ENCODE measurements around the gene DHCR7.

Gene DHCR7

DNA sequence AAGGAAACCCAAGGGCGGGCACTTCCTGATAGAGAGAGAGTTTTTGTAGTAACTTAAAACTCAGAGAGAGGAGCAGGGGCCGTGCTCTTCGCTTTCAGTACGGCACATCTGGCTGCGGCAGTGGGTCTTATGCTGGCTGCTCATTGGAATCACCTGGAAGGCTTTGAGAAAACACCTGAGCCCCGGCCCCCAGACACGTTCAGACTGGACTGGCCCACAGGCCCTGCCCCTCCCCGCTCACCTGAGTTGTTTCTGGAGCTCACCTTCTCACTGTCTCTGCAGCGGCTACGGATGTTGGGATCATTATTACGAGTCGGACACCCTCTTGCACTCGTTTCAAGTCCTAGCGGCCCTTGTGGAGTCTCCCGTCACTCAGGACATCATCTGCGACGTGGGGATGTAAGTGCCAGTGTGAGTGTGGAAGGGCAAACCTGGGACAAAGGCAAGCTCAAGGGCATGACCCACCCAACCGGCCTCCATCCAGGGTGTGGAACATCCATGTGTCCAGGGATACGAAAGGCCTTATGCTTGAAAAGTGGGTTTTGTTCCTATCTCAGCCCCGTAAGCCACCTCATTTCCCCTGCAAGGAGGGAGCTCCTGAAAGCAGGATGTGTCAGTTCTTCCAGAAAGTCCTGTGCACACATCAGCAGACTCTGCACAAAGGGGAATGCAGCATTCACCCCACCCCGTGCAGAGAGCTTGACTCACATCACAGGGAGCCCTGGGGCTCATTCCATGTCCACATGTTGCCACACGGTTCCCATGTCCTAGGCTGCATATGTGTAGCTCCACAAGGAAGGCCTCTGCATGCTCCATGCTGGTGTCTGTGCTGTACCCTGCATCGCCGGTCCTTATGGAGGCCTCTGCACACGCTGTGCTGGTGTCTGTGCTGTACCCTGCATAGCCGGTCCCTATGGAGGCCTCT, 10.2 kb upstream of the DHCR7 start:
- DNase-seq (ENCODE audit: low read depth in 2 of 2): no peak

- DNase-seq (ENCODE audit: low read depth in 2 of 2): no peak
Measured at GRCh38 chr11:71456831-71457230, 8.6 kb upstream of the DHCR7 start.

DNA sequence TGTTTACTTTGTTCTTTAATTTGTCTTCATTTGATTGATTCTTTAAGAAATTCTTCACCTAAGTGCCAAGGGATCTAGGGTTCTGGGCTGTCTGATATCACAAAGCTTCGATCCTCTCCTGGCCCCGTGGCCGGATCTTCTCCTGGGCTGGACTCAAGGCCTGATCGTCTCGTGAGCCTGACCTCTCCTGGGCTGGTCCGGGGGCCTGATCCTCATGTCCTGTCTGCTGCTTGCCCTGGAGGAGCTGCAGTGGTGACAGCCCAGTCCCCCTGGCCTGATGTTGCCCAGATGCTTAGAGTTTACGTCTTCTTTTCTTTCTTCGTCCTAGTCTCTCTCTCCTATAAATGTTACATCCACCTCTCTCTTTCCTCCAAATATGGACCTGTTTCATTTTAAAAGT, 8.1 kb upstream of the DHCR7 start:
- no peak for DNase-seq (ENCODE audit: low read depth in 2 of 2)

- DNase-seq (ENCODE audit: low read depth in 2 of 2): no peak
Measured at GRCh38 chr11:71454470-71455113, 6.4 kb upstream of the DHCR7 start.

DNA sequence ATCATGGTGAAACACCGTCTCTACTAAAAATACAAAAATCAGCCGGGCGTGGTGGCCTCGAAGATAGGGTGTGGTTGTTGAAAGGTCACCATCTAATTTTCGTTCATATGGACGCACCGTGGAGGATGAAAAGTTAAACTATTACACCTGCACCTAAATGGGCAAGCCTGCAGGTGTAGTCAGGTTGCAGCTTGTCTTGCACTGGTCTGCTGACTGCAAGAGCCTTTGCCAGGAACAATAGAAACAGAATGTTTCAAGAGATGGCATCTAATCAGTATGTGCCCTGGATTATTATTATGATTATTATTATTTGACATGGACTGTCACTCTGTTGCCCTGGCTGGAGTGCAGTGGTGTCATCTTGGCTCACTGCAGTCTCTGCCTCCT, 5.7 kb upstream of the DHCR7 start:
- DNase-seq (ENCODE audit: low read depth in 2 of 2): no peak

DNA sequence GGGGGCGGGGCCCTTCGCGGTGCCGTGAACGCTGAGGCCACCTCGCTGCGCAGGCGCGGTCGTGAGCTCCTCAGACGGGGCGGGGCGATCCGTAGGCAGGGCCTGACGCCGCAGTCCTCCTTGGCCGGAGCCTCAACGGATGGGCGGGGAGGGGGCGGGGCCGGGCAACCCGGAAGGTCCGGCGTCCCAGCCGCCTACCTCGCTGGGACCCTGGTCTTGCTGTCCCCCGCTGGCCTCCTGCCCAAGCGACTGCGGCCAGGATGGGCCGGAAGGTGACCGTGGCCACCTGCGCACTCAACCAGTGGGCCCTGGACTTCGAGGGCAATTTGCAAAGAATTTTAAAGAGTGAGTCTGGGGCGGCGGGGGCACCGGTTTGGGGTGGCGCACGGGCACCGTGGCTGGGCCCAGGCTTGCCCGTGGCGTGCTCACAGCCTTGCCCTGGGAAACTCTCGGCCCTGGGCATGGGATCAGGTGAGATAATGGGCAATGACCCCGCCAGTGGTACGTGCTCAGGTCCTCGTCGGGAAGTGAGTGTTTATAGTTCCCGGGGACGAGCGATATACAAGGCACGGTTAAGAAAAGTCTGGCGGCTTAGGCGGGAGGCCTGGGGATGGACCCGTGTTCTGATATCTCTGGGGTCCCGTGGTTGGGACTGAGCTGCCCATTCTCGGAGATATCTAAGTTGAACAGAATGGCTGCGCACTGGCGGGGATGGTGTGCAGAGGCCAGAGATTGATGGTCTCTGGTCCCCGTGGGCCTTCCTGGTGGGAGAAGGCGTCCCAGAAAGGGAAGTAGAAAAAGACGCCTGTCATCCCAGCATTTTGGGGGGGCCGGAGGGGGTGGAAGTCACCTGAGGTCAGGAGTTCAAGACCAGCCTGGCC, 5.1 kb upstream of the DHCR7 start, which contains the start of gene NADSYN1:
NADSYN1 (plus strand) TSS at position 167 of the 881 bp plus-strand sequence; CDS start at position 261, 94 bp downstream.
- DNase-seq (ENCODE audit: low read depth in 2 of 2): peak; percentile 93 to 96

- peak in 1 of 2 donors; percentile 17 for DNase-seq (ENCODE audit: low read depth in 2 of 2)
Measured at GRCh38 chr11:71452199-71453036, 4.2 kb upstream of the DHCR7 start.

DNA sequence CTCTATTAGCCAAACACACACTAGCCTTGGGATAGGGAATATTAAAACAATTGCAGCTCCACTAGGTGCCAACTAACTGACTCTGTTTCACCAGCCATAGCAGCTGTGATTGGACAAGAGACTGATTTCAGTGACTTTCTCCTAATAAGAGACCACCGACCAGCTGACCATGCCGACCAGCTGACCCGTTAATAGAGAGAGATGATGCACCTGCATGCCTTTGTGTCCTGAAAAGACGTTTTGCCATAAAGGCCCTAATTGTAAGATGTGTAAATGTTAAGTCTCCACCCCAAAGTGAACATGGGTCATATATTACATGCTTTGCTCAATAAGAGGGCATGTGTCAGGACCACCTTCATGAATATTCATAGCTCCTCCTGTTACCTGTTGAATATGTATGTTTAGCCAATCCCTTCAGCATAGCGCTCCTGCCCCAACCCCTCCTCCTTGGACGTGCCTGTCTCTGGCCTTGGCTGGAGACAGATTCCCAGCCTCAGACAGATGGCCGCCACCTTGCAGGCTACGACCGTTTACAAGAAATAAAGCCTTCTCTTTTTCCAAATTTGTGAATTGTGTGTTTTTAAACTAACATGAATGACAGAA, 3.5 kb upstream of the DHCR7 start:
- no peak for DNase-seq (ENCODE audit: low read depth in 2 of 2)

GRCh38 chr11:71450939-71451338, 2.7 kb upstream of the DHCR7 start:
- no peak for DNase-seq (ENCODE audit: low read depth in 2 of 2)

DNA sequence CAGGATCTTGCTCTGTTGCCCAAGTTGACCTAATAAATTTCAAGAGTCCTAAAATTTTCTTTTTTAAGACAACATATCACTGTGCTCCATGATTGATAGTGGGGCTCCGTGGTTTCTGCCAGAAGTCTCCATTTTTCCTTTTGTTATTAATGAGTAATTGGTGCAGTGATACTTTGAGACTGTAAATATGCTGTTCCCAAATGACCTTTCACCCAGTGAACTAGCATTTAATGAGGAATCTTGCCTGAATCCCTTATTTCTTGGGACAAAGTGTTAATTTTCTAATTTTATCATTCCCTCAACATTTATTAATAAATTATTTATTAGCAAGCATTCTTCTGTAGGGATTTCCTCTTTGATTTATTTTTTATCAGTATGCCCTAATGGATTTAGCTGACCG, 2.3 kb upstream of the DHCR7 start:
- DNase-seq (ENCODE audit: low read depth in 2 of 2): no peak

- DNase-seq (ENCODE audit: low read depth in 2 of 2): no peak
Measured at GRCh38 chr11:71449596-71449995, 1.4 kb upstream of the DHCR7 start.

- peak in 1 of 2 donors; percentile 17 for DNase-seq (ENCODE audit: low read depth in 2 of 2)
Measured at GRCh38 chr11:71447791-71448256, 369 bp downstream of the DHCR7 start.

GRCh38 chr11:71446942-71447688, 1.1 kb downstream of the DHCR7 start:
- DNase-seq (ENCODE audit: low read depth in 2 of 2): no peak

DNA sequence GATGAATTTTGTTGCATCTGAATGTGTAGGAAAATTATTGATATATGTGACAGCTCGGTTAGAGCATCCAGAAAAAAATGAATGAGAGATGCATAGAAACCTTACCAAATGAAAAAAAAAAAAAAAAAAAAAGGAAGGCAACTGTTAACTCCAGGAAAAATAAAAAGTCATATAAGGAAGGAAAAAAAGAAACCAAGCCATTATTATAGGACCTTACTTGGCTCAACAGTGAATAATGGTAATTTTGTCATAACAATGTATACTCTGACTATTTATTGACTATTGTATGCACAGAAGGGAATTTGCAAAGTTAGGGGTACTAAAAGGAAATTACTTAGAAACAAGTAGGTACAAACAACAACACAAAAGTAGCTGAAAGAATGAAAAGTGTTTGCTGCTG, 2.0 kb downstream of the DHCR7 start:
- DNase-seq (ENCODE audit: low read depth in 2 of 2): no peak

DNA sequence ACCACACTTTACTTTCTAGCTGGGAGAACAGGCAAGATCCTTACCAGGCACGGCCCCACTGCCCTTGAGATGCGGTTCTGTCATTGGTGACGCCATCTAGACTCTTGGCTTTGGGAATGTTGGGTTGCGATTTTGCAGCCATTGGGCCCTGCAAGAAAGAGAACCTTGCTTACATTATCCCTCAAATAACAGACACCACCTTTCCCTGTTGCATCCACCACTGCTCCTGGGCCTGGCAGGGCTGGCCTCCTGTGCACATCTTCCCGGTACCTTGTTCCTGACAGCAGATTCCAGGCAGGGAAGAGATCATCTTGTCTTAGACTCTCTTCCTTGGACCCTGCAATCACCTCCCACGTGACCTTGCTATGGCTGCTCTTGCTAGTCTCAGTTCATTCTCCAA, 3.4 kb downstream of the DHCR7 start:
- DNase-seq (ENCODE audit: low read depth in 2 of 2): no peak

DNA sequence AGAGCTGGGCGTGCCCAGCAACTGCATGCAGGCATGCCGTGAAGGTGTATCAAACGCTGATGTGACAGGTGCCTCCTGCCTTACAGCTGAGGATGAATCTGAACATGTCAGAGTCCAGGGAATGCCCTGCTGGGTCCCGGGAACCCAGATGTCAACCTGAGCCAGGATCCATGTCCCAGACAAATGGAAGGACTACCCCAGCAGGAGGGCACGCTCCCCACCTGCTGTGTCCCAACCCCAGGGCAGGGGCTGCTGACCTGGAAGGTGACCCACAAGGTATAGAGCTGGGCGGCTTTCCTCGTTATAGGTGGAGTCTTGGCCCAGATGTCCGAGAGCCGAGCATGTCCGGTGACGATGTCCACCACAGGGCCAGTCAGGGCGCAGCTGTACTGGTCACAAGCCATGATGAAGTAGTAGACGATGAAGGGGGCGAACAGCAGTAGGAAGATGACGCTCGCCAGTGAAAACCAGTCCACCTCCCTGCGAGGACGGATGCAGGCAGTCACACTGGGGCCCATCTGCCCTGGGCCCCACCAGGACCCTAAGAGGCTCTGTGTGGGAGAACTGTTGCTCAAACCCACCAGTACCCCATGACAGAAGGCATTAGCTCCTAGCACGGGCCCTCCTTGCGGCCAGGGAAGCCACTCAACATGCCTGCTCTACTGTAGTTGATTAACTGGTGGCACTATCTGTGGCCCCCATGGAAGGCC, 4.3 kb downstream of the DHCR7 start:
- no peak for DNase-seq (ENCODE audit: low read depth in 2 of 2)

- no peak for DNase-seq (ENCODE audit: low read depth in 2 of 2)
Measured at GRCh38 chr11:71442880-71443279, 5.3 kb downstream of the DHCR7 start.

GRCh38 chr11:71442123-71442522, 6.1 kb downstream of the DHCR7 start:
- DNase-seq (ENCODE audit: low read depth in 2 of 2): no peak

GRCh38 chr11:71441251-71441650, 6.9 kb downstream of the DHCR7 start:
- DNase-seq (ENCODE audit: low read depth in 2 of 2): no peak
